B cell (primary cell): ENCODE data around the gene DSG4. TPM values are rescaled to one million over a fixed set of nuclear protein-coding genes. Genes with fewer than 3 reads are reported as not detected.

ENCODE experiments used
- ATAC-seq: fragments of 200-7000 bp; cut with Tn5 transposase; one replicate; pipeline ENCODE4 v1.10.0; 2021; ENCODE audit warnings: low read depth, mild to moderate bottlenecking, moderate number of reproducible peaks, moderate library complexity
- CTCF ChIA-PET: fragments of 350-600 bp; sonication (Branson Sonifier 250); formaldehyde crosslinking; loops from one replicate; lab custom pipeline; 2021; ENCODE audit warnings: antibody characterized with exemption, inconsistent platforms; lab: Charles Lee
- POLR2A ChIA-PET: fragments of 350-600 bp; sonication (Branson Sonifier 250); formaldehyde crosslinking; loops from one replicate; lab custom pipeline; 2021; ENCODE audit warnings: antibody characterized with exemption; lab: Charles Lee
- DNase-seq: peaks from one replicate; pipeline ENCODE4 v3.0.0; 2013
- H2AFZ ChIP-seq: 2 replicates; pipeline ENCODE4 v1.6.1; 2012; ENCODE audit warnings: mild to moderate bottlenecking, low read depth, low read length; ENCODE audit not compliant: insufficient read depth, poor library complexity, severe bottlenecking
- H3K27ac ChIP-seq, 2 donors: 1 replicate in 1 of 2; 2 replicates in 1 of 2; pipeline ENCODE4 v1.5.1; 2012 to 2013; ENCODE audit warnings: low read length in 2 of 2, mild to moderate bottlenecking in 2 of 2, moderate library complexity in 1 of 2
- H3K27me3 ChIP-seq, 4 experiments: fragments of 200-600 bp in 1 of 4; sonication (generic) in 1 of 4; replicated peaks in 1 of 4; 1 replicate in 2 of 4; 2 replicates in 2 of 4; pipeline versions ENCODE4 v1.6.1 to v1.7.0; 2013 to 2016; ENCODE audit warnings: low read length in 3 of 4, mild to moderate bottlenecking in 2 of 4, mixed read lengths in 1 of 4, moderate library complexity in 1 of 4; ENCODE audit not compliant: insufficient read depth in 4 of 4, control insufficient read depth in 3 of 4; ENCODE audit errors: control extremely low read depth in 1 of 4
- H3K36me3 ChIP-seq, 2 experiments: replicated peaks in 1 of 2; 1 replicate in 1 of 2; 2 replicates in 1 of 2; pipeline versions ENCODE4 v1.6.1 to v1.7.1; 2013; ENCODE audit warnings: low read length in 1 of 2; ENCODE audit not compliant: insufficient read depth in 2 of 2, control insufficient read depth in 1 of 2; ENCODE audit errors: control extremely low read depth in 1 of 2, extremely low read depth in 1 of 2
- H3K4me1 ChIP-seq, 2 donors: fragments of 200-600 bp in 1 of 2; sonication (generic) in 1 of 2; 1 replicate in 1 of 2; 2 replicates in 1 of 2; pipeline versions ENCODE4 v1.5.1 to v1.6.1; 2013 to 2017; ENCODE audit warnings: low read length in 2 of 2; ENCODE audit not compliant: control insufficient read depth in 2 of 2, insufficient read depth in 2 of 2
- H3K4me2 ChIP-seq: replicated peaks from 2 replicates; pipeline ENCODE3; 2012; ENCODE audit warnings: mild to moderate bottlenecking, low read depth, low read length; ENCODE audit not compliant: poor library complexity, severe bottlenecking
- H3K4me3 ChIP-seq, 5 experiments: fragments of 200-600 bp in 1 of 5; sonication (generic) in 1 of 5; 1 replicate in 3 of 5; 2 replicates in 2 of 5; pipeline versions ENCODE4 v1.5.1 to v1.7.0; 2011 to 2016; ENCODE audit warnings: low read length in 4 of 5, mild to moderate bottlenecking in 4 of 5, low read depth in 2 of 5, control low read depth in 1 of 5, moderate library complexity in 1 of 5; ENCODE audit not compliant: insufficient read depth in 1 of 5; ENCODE audit errors: control extremely low read depth in 1 of 5, extremely low read depth in 1 of 5
- H3K79me2 ChIP-seq: fragments of 200-600 bp; sonication (generic); one replicate; pipeline ENCODE4 v1.6.0; 2016; ENCODE audit warnings: low read length; ENCODE audit not compliant: control insufficient read depth, insufficient read depth
- H3K9ac ChIP-seq: fragments of 200-600 bp; sonication (generic); 2 replicates; pipeline ENCODE4 v1.6.1; 2017; ENCODE audit warnings: mild to moderate bottlenecking, low read length, moderate library complexity
- H3K9me3 ChIP-seq, 3 donors: one replicate each; pipeline versions ENCODE4 v1.6.1 to v1.7.1; 2013; ENCODE audit warnings: low read length in 2 of 3; ENCODE audit not compliant: control insufficient read depth in 2 of 3, insufficient read depth in 1 of 3; ENCODE audit errors: control extremely low read depth in 1 of 3
- H4K20me1 ChIP-seq: 2 replicates; pipeline ENCODE4 v1.6.0; 2012; ENCODE audit warnings: mild to moderate bottlenecking, low read length; ENCODE audit not compliant: insufficient read depth, control insufficient read depth, poor library complexity, severe bottlenecking
- H3K27ac Mint-ChIP-seq: one replicate; pipeline ENCODE4 v1.8.0; 2021; ENCODE audit warnings: mixed read lengths
- H3K27me3 Mint-ChIP-seq: one replicate; pipeline ENCODE4 v1.8.0; 2021; ENCODE audit warnings: mixed read lengths
- H3K4me1 Mint-ChIP-seq: one replicate; pipeline ENCODE4 v1.8.0; 2021; ENCODE audit warnings: mixed read lengths
- H3K4me3 Mint-ChIP-seq: one replicate; pipeline ENCODE4 v1.8.0; 2021; ENCODE audit warnings: mixed read lengths
- H3K9me3 Mint-ChIP-seq: one replicate; pipeline ENCODE4 v1.8.0; 2022; ENCODE audit warnings: mixed read lengths; ENCODE audit not compliant: insufficient read depth
- EZH2 ChIP-seq: IDR thresholded peaks from 2 replicates; pipeline ENCODE4 v1.6.1; 2012; ENCODE audit warnings: borderline replicate concordance, low read depth, mild to moderate bottlenecking, moderate library complexity, low read length; ENCODE audit not compliant: insufficient read depth, poor library complexity, severe bottlenecking
- WGBS: methylation state at CpG from one replicate; pipeline ENCODE4 v1.1.5; 2013; ENCODE audit warnings: missing lambda C conversion rate; ENCODE audit not compliant: insufficient coverage; 5-methylcytosine and 5-hydroxymethylcytosine counted together
- intact Hi-C: fragments of 100-400 bp; cut with micrococcal nuclease; formaldehyde crosslinking; loops from one replicate; pipeline ENCODE4 v1.10.0; 2022
- polyA plus RNA-seq: library from polyadenylated mRNA; depleted of rRNA; stranded (reverse); fragments of >200 nt; gene quantifications from 2 replicates; pipeline ENCODE4 v1.2.3, GENCODE V29; 2012
- total RNA-seq, 2 donors: library from RNA; stranded (reverse); fragments of 120-200 nt in 1 of 2; gene quantifications; 1 replicate in 1 of 2; 2 replicates in 1 of 2; pipeline versions ENCODE4 v1.2.3 to v1.2.4, GENCODE V29; 2013 to 2022
- TF ChIP-seq, protein P1 (sequence below): fragments of 200-600 bp; IDR thresholded peaks from one replicate; pipeline ENCODE4 v1.8.0; 2022; ENCODE audit warnings: antibody characterized with exemption, mild to moderate bottlenecking

The DSG4 gene
- total and polyA plus RNA-seq, 2 donors (not counting 1 experiment from before 2014, with no cell fraction given) = not detected

DNA sequence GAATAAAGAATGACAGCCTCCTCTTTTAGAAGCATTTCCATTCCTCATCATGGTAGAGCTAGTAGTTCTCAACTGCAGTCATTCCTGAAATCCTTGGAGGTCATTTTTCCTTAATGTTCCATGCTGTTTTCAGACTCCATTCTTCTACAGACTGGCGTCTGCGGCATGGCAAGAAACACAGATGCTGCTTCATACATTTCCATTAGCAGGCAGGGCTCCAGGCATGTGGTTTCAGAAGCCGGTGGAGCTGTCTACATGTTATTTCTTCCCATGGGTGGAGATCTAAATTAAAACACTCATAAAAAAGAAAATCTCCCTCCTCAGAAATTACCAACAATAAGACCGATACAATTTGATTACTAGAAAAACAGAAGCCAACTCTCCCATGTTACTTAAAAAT lies 64.9 kb downstream of the DSG4 start:
- H3K9me3 Mint-ChIP-seq = peaks cover 2% of the 10 kb centered on the region
- Histone ChIP-seq H3K36me3 (no peaks in the 10 kb centered on the region), H3K79me2 (no peaks in the 10 kb centered on the region), H4K20me1 (no peaks in the 10 kb centered on the region), H3K4me1 (no peaks in the 10 kb centered on the region), H3K4me2 (no peak overlapping the region), H3K27me3 (no peaks in the 10 kb centered on the region), H2AFZ (no peak overlapping the region), H3K27ac (no peak overlapping the region), H3K9ac (no peak overlapping the region), H3K9me3 (peaks cover 0 to 2% (median 0%) of the 10 kb centered on the region in 3 donors), H3K4me3 (no peak overlapping the region)
- intact Hi-C loops = no loop called here
- POLR2A ChIA-PET = no interaction called here
- H3K4me3 Mint-ChIP-seq = no peak overlapping the region
- H3K4me1 Mint-ChIP-seq = no peaks in the 10 kb centered on the region
- no peak overlapping the region for H3K27ac Mint-ChIP-seq
- DNase-seq (no peak), ATAC-seq (no peak)
- no peaks in the 10 kb centered on the region for H3K27me3 Mint-ChIP-seq
- 100% methylated on average over 3 of the region's 4 CpGs for WGBS
- CTCF ChIA-PET = no interaction called here
- TF ChIP-seq, protein P1, sequence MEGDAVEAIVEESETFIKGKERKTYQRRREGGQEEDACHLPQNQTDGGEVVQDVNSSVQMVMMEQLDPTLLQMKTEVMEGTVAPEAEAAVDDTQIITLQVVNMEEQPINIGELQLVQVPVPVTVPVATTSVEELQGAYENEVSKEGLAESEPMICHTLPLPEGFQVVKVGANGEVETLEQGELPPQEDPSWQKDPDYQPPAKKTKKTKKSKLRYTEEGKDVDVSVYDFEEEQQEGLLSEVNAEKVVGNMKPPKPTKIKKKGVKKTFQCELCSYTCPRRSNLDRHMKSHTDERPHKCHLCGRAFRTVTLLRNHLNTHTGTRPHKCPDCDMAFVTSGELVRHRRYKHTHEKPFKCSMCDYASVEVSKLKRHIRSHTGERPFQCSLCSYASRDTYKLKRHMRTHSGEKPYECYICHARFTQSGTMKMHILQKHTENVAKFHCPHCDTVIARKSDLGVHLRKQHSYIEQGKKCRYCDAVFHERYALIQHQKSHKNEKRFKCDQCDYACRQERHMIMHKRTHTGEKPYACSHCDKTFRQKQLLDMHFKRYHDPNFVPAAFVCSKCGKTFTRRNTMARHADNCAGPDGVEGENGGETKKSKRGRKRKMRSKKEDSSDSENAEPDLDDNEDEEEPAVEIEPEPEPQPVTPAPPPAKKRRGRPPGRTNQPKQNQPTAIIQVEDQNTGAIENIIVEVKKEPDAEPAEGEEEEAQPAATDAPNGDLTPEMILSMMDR = no peak
- no peak for TF ChIP-seq EZH2

GRCh38 chr18:31444142-31444541 lies 67.6 kb downstream of the DSG4 start:
- Histone ChIP-seq H3K36me3 (no peaks in the 10 kb centered on the region), H2AFZ (no peak overlapping the region), H3K4me1 (no peaks in the 10 kb centered on the region), H3K4me2 (no peak overlapping the region), H3K79me2 (no peaks in the 10 kb centered on the region), H3K9me3 (peaks cover 0 to 2% (median 0%) of the 10 kb centered on the region in 3 donors), H4K20me1 (no peaks in the 10 kb centered on the region), H3K27ac (no peak overlapping the region), H3K9ac (no peak overlapping the region), H3K4me3 (no peak overlapping the region), H3K27me3 (no peaks in the 10 kb centered on the region)
- no peak overlapping the region for H3K4me3 Mint-ChIP-seq
- H3K27ac Mint-ChIP-seq = no peak overlapping the region
- peaks cover 2% of the 10 kb centered on the region for H3K9me3 Mint-ChIP-seq
- intact Hi-C loops = no loop called here
- ATAC-seq (no peak), DNase-seq (no peak)
- no CpG with 5 or more reads among the region's 2 CpGs for WGBS
- no peaks in the 10 kb centered on the region for H3K4me1 Mint-ChIP-seq
- TF ChIP-seq, protein P1 = no peak
- no peak for TF ChIP-seq EZH2
- H3K27me3 Mint-ChIP-seq = no peaks in the 10 kb centered on the region
- CTCF ChIA-PET = no interaction called here
- POLR2A ChIA-PET = no interaction called here
